Hematopoietic multipotent progenitor cell treated with erythropoietin and hydrocortisone succinate and interleukin-3 and kit ligand, for 8 days (in vitro differentiated cells): ENCODE measurements around the gene BBOX1.

Experiments
- DNase-seq: peaks from one replicate; pipeline ENCODE4 v3.0.0-alpha.2; 2015

Gene BBOX1

GRCh38 chr11:27025312-27025955, 15.2 kb upstream of the BBOX1 start:
- no peak for DNase-seq

GRCh38 chr11:27025957-27026733, 14.5 kb upstream of the BBOX1 start:
- no peak for DNase-seq

- no peak for DNase-seq
Measured at GRCh38 chr11:27028561-27028965, 12.1 kb upstream of the BBOX1 start.

- no peak for DNase-seq
Measured at GRCh38 chr11:27029966-27030365, 10.6 kb upstream of the BBOX1 start.

- DNase-seq: no peak
Measured at GRCh38 chr11:27031754-27032153, 8.9 kb upstream of the BBOX1 start.

GRCh38 chr11:27039873-27040272, 742 bp upstream of the BBOX1 start:
- DNase-seq: no peak

GRCh38 chr11:27041141-27041899, 705 bp downstream of the BBOX1 start:
- no peak for DNase-seq

- no peak for DNase-seq
Measured at GRCh38 chr11:27046956-27047355, 6.3 kb downstream of the BBOX1 start.

- DNase-seq: no peak
Measured at GRCh38 chr11:27052668-27053067, 12.1 kb downstream of the BBOX1 start.

- no peak for DNase-seq
Measured at GRCh38 chr11:27055065-27055682, 14.6 kb downstream of the BBOX1 start.

GRCh38 chr11:27057091-27057780, 16.6 kb downstream of the BBOX1 start:
- no peak for DNase-seq

- no peak for DNase-seq
Measured at GRCh38 chr11:27058456-27058855, 17.8 kb downstream of the BBOX1 start.

- DNase-seq: no peak
Measured at GRCh38 chr11:27059431-27059830, 18.8 kb downstream of the BBOX1 start.

- DNase-seq: no peak
Measured at GRCh38 chr11:27060816-27061460, 20.3 kb downstream of the BBOX1 start.

- no peak for DNase-seq
Measured at GRCh38 chr11:27061461-27061821, 20.8 kb downstream of the BBOX1 start.

GRCh38 chr11:27064086-27064485, 23.5 kb downstream of the BBOX1 start:
- DNase-seq: no peak

- no peak for DNase-seq
Measured at GRCh38 chr11:27075192-27075591, 34.6 kb downstream of the BBOX1 start.

- DNase-seq: no peak
Measured at GRCh38 chr11:27075655-27076054, 35.0 kb downstream of the BBOX1 start.

GRCh38 chr11:27076121-27076589, 35.5 kb downstream of the BBOX1 start:
- no peak for DNase-seq

- DNase-seq: no peak
Measured at GRCh38 chr11:27081056-27081455, 40.4 kb downstream of the BBOX1 start.

GRCh38 chr11:27083241-27083640, 42.6 kb downstream of the BBOX1 start:
- DNase-seq: no peak

- DNase-seq: no peak
Measured at GRCh38 chr11:27083782-27084181, 43.2 kb downstream of the BBOX1 start.
